Lower lobe of right lung (tissue), 2 donors: ENCODE results near the gene CCDC148. TPM values are rescaled to one million over a fixed set of nuclear protein-coding genes. Genes with fewer than 3 reads are reported as not detected.

ENCODE experiments used
- ATAC-seq, 2 donors: fragments of 200-7000 bp; cut with Tn5 transposase; one replicate each; pipeline ENCODE4 v1.9.1; 2020 to 2022; ENCODE audit warnings: mild to moderate bottlenecking in 2 of 2, moderate library complexity in 2 of 2
- DNase-seq: peaks from one replicate; pipeline ENCODE4 v3.0.0-alpha.2; 2020
- H3K27ac ChIP-seq: fragments of 200-600 bp; one replicate; pipeline ENCODE4 v1.8.0; 2022
- H3K27me3 ChIP-seq: fragments of 200-600 bp; one replicate; pipeline ENCODE4 v1.8.0; 2022; ENCODE audit warnings: low read depth
- H3K36me3 ChIP-seq: fragments of 200-600 bp; one replicate; pipeline ENCODE4 v1.8.0; 2022; ENCODE audit warnings: mild to moderate bottlenecking
- H3K4me1 ChIP-seq: fragments of 200-600 bp; one replicate; pipeline ENCODE4 v1.8.0; 2022
- H3K4me3 ChIP-seq: fragments of 200-600 bp; one replicate; pipeline ENCODE4 v1.8.0; 2022; ENCODE audit warnings: mild to moderate bottlenecking
- H3K9me3 ChIP-seq: fragments of 200-600 bp; one replicate; pipeline ENCODE4 v1.8.0; 2022
- CTCF ChIP-seq: fragments of 200-600 bp; IDR thresholded peaks from one replicate; pipeline ENCODE4 v1.8.0; 2022; ENCODE audit warnings: antibody characterized with exemption, mild to moderate bottlenecking
- intact Hi-C: fragments of 100-400 bp; cut with DNase I; formaldehyde crosslinking; loops from one replicate; pipeline ENCODE4 v1.11.0; 2022
- total RNA-seq: library from RNA; stranded (reverse); fragmentation: NEBNext Ultra II Directional; extraction: Animal tissue kit (Norgen Biotek cat#: 25700); gene quantifications from one replicate; pipeline ENCODE4 v1.2.1, GENCODE V29; 2021
- donor health status: DM: no; HTN: yes; CAD: no; lungs with severe emphysema.

Gene CCDC148
- total RNA-seq, 1 donor from 2014 or later = 2.8 TPM

- intact Hi-C loops = no loop called here
- Histone ChIP-seq H3K4me1 (no peaks in the 10 kb centered on the region), H3K36me3 (no peaks in the 10 kb centered on the region), H3K27me3 (no peaks in the 10 kb centered on the region), H3K27ac (no peak overlapping the region), H3K4me3 (no peak overlapping the region), H3K9me3 (no peaks in the 10 kb centered on the region)
- no peak for TF ChIP-seq CTCF
- DNase-seq = no peak
- ATAC-seq = no peak
Observed at GRCh38 chr2:158153270-158154015, 303.1 kb downstream of the CCDC148 start.

GRCh38 chr2:158144914-158145625, 311.5 kb downstream of the CCDC148 start:
- no peaks in the 10 kb centered on the region for H3K9me3 ChIP-seq
- H3K4me3 ChIP-seq = no peak overlapping the region
- intact Hi-C loops = no loop called here
- DNase-seq (no peak), ATAC-seq (no peak)
- TF ChIP-seq CTCF = no peak
- no peaks in the 10 kb centered on the region for H3K27me3 ChIP-seq
- no peaks in the 10 kb centered on the region for H3K4me1 ChIP-seq
- no peak overlapping the region for H3K27ac ChIP-seq
- no peaks in the 10 kb centered on the region for H3K36me3 ChIP-seq

GRCh38 chr2:158143703-158144360, 312.7 kb downstream of the CCDC148 start:
- no peak overlapping the region for H3K27ac ChIP-seq
- H3K4me3 ChIP-seq = no peak overlapping the region
- ATAC-seq (no peak), DNase-seq (no peak)
- no peaks in the 10 kb centered on the region for H3K4me1 ChIP-seq
- TF ChIP-seq CTCF = no peak
- H3K9me3 ChIP-seq = no peaks in the 10 kb centered on the region
- no peaks in the 10 kb centered on the region for H3K27me3 ChIP-seq
- intact Hi-C loops = no loop called here
- H3K36me3 ChIP-seq = no peaks in the 10 kb centered on the region

- no peaks in the 10 kb centered on the region for H3K27me3 ChIP-seq
- H3K9me3 ChIP-seq = no peaks in the 10 kb centered on the region
- no peak overlapping the region for H3K27ac ChIP-seq
- intact Hi-C loops = no loop called here
- TF ChIP-seq CTCF = no peak
- no peak for ATAC-seq
- no peak overlapping the region for H3K4me3 ChIP-seq
- H3K36me3 ChIP-seq = no peaks in the 10 kb centered on the region
- no peaks in the 10 kb centered on the region for H3K4me1 ChIP-seq
- DNase-seq = no peak
Observed at GRCh38 chr2:158142568-158143332, 313.8 kb downstream of the CCDC148 start.

GRCh38 chr2:158142165-158142564, 314.4 kb downstream of the CCDC148 start:
- Histone ChIP-seq H3K4me1 (no peaks in the 10 kb centered on the region), H3K27ac (no peak overlapping the region), H3K9me3 (no peaks in the 10 kb centered on the region), H3K4me3 (no peak overlapping the region), H3K36me3 (no peaks in the 10 kb centered on the region), H3K27me3 (no peaks in the 10 kb centered on the region)
- ATAC-seq (no peak), DNase-seq (no peak)
- no peak for TF ChIP-seq CTCF
- intact Hi-C loops = no loop called here
